ENCODE measurements around the gene RELL2.

DNA sequence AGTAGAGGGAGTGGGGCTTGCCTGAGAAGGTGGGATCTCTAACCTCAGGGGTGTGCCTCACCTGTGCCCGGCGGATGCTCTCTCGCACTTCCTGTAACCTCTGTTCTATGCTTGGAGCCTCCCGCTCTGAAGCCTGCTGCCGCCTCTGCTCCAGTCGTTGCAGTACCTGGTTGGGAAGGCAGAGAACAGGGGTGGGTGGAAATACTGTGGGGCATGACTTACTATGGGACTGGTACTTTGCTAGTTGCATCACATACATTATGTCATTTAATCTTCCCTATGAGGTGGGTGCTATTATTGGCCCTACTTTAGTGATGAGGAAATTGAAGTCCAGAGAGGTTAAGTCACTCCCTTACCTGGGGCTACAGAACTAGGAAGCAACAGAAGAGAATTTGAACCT lies 9.2 kb downstream of the RELL2 start:
- no peak for TF ChIP-seq SIN3A (IDR thresholded peaks at IDR 0.05; ENCODE audit: borderline replicate concordance, insufficient read depth, low read length)
- no peak for TF ChIP-seq POLR2AphosphoS5 (IDR thresholded peaks at IDR 0.05; ENCODE audit: low read depth, low read length)
- TF ChIP-seq TAF1 (IDR thresholded peaks at IDR 0.05; ENCODE audit: borderline replicate concordance, insufficient read depth, low read length), result no peak
- TF ChIP-seq, protein P1, sequence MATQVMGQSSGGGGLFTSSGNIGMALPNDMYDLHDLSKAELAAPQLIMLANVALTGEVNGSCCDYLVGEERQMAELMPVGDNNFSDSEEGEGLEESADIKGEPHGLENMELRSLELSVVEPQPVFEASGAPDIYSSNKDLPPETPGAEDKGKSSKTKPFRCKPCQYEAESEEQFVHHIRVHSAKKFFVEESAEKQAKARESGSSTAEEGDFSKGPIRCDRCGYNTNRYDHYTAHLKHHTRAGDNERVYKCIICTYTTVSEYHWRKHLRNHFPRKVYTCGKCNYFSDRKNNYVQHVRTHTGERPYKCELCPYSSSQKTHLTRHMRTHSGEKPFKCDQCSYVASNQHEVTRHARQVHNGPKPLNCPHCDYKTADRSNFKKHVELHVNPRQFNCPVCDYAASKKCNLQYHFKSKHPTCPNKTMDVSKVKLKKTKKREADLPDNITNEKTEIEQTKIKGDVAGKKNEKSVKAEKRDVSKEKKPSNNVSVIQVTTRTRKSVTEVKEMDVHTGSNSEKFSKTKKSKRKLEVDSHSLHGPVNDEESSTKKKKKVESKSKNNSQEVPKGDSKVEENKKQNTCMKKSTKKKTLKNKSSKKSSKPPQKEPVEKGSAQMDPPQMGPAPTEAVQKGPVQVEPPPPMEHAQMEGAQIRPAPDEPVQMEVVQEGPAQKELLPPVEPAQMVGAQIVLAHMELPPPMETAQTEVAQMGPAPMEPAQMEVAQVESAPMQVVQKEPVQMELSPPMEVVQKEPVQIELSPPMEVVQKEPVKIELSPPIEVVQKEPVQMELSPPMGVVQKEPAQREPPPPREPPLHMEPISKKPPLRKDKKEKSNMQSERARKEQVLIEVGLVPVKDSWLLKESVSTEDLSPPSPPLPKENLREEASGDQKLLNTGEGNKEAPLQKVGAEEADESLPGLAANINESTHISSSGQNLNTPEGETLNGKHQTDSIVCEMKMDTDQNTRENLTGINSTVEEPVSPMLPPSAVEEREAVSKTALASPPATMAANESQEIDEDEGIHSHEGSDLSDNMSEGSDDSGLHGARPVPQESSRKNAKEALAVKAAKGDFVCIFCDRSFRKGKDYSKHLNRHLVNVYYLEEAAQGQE (IDR thresholded peaks at IDR 0.05; ENCODE audit: insufficient read depth in 1 of 2, low read depth in 2 of 2, low read length in 2 of 2), result no peak

Measured in PFSK-1 (cell line).